GM19035 (cell line): ENCODE results near the gene PSMA7.
A peak's percentile ranks its signal among the peaks of the same experiment; 100 is the strongest.
"Not testable (repeated sequence)": the region's sequence is repeated elsewhere in the genome, so short reads cannot be mapped to it uniquely, and the experiment has no call there.

Source experiments
- ATAC-seq: cut with Tn5 transposase; IDR thresholded peaks from one replicate; pipeline ENCODE4 v1.9.1; 2021; ENCODE audit not compliant: unreplicated experiment

Gene PSMA7

GRCh38 chr20:62156592-62157386, 13.6 kb upstream of the PSMA7 start:
- no peak for ATAC-seq

DNA sequence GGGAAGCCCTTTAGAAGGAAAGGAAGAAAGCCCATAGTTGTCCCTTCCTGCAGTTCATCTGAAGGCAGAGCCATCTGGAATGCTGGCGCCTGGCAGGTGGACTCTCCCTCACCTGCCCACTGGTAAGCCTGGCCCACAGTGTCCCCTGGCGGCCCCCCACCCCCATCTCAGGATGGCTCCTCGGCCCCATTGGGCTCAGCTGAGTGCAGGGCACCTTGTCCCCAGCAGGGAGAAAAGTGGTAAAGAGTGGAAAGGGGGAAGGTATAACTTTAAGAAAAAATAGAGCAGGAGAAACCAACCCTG, 13.0 kb upstream of the PSMA7 start:
- no peak for ATAC-seq

DNA sequence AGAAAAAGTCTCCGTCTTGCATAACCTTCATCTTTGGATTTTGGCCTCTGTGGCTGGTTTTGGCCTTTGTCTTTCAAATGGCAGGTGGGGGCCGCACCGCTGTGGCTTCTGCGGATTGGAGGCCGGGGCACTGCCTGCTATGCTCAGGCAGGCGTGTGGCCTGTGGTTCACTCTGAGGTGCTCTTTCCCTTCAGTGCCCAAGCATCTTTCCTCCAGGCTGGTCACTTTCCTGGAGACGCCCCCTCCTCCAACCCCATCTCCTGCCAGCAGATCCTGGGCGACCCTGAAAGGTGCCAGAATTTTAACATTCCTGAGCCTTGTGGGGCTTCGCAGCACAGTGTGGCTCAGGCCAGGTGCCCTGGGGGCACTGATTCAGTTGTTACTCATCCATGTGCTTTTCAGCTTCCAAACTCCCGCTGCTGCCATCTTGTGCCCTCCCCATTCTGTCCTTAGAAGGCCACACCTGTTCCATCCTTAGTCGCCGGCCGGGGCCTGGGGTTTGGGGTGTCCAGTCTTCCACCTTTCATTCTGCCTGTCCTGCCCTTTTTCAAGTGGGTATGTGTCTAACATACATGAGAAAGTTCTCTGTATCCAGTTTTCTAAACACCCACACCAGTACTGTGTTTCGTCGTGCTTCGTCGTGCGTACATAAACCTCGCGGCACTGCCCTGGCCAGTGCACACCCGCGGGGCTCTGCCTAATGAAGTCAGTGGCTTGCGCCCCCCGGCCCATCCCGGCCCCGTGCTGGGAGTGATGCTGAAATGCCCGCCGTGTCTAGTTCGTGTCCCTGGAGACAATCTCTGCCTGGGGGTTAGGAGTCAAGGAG, 12.4 kb upstream of the PSMA7 start:
- no peak for ATAC-seq

DNA sequence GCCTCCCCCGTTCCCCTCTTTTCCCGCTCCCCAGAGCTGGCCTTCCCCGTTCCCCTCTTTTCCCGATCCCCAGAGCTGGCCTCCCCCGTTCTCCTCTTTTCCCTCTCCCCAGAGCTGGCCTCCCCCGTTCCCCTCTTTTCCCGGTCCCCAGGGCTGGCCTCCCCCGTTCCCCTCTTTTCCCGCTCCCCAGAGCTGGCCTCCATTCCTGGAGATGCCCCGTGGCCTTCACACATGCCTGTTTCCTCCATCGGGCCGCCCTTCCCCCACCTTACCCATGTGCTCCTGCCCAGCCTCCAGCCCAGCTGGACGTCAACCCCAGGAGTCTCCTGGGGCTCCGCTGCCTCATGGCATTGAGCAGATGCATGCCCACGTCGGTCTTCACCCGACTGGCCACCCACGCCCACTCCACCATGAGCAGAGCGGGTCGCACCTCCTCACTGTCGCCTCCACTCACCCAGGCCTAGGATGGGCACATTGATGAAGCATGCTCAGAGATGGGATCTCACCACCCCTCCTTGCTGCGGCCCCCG, 8.7 kb upstream of the PSMA7 start:
- no peak for ATAC-seq

GRCh38 chr20:62151225-62151624, 8.0 kb upstream of the PSMA7 start:
- no peak for ATAC-seq

DNA sequence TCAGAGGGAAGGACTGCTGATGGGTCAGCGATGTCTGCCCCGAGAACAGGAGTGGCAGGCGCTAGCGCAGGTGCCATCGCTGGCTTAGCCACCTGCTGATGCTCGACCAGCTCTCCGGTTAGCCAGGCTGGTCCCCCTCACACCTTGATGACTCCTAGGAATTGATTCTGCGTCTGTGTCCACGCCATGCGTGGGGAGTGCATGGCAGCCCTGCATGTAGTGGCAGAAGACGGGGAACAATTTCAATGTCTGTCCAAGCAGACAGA, 7.0 kb upstream of the PSMA7 start:
- ATAC-seq: no peak

DNA sequence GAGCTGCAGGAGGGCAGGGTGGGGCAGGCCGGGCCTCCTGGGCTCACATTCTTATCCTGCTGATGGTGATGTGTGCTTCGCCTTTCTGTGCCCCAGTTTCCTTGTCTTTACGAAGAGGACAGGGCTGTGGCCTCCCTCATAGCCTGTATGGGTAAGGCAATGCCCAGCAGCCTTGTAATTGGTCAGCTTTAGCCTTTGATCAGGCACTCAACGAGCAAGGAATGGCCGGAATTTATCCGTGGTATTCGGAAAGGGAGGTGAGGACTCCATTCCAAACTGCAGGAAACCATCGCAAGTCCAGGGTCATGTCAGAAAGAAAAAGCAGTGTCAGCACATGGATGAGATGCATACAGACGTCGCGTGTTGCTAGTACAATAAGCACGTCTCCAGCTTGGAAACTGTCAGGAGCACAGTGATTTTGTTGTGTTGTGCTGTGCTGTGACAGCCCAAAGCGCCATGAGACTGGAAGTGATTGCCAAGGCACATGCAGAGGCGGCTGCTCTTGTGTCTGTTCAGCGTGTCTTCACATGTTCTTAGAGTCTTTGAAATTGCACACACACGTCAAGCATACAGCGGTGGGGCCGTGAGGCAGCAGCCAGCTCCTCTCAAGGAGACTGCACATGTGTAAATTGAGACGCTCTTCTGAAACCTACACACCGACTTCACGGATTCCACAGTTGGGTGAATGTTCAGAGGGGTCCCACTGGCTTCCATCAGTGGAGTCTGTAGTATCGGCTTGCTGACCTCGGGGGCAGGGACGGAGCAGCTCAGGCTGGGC, 6.5 kb upstream of the PSMA7 start:
- ATAC-seq: no peak

- no peak for ATAC-seq
Observed at GRCh38 chr20:62148908-62149314, 5.7 kb upstream of the PSMA7 start.

GRCh38 chr20:62148383-62148782, 5.2 kb upstream of the PSMA7 start:
- not testable (repeated sequence) for ATAC-seq

DNA sequence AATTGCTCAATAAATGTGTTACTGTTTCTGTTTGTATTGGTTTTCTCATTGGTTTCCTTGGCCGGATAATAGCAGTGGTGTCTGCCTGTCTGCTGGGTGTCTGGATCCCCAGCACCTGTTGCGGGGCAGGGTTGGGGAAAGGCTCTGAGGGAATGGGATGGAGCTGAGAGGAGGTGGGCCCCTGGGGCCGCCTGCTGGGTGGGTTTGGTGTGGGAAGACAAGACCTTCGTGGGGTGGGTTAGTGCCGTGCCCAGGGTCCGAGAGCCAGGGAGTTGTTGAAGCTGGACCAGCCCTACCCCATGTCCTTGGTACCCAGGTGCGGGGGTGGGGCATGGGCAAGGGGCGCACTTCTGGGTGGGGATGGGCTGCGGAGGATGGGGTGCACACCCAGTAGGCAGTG, 4.3 kb upstream of the PSMA7 start:
- ATAC-seq: no peak

GRCh38 chr20:62147125-62147524, 3.9 kb upstream of the PSMA7 start:
- ATAC-seq: no peak

- no peak for ATAC-seq
Observed at GRCh38 chr20:62146019-62146755, 3.0 kb upstream of the PSMA7 start.

GRCh38 chr20:62145688-62146018, 2.5 kb upstream of the PSMA7 start:
- ATAC-seq: no peak

- peak; percentile 28 for ATAC-seq
Observed at GRCh38 chr20:62143957-62144825, 997 bp upstream of the PSMA7 start.

DNA sequence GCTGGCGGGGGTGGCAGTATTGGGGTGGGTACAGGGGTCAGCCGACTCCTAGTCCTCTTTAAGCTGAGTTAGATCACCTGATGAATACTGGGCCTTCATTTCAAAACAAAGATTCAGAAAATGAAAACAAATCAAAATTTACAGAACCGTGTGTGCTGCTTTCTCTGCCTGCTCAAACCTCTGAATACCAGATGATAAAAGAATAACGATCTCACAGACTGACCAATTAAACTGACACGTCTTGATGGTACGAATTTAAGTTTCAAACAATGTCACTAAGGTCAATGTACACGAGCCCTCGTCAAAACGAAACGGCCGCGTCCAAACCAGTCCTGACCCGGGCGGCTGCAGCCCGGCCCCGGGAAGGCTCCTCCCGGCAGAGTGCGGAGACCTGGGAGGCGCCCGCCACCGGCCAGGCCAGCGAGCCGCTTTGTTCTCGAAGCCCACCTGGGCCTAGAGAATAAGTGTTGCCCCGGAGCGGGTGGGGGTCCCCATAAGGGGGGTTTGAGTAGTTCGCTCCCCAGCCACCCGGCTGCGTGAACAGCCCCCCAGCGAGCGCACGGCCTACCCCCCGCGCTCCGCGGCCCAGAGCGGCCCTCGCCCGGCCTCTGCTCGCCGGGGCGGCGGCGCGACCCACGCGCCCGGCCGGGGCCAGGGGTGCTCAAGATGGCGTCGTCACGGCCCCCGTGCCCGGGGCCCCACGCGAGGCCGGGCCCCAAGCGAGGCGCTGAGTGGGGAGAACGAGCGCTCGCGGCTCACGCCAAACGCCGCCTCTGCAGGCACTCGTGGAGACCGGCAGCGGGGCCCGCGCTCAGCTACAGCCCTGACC, 728 bp downstream of the PSMA7 start:
- peak; percentile 20 for ATAC-seq

DNA sequence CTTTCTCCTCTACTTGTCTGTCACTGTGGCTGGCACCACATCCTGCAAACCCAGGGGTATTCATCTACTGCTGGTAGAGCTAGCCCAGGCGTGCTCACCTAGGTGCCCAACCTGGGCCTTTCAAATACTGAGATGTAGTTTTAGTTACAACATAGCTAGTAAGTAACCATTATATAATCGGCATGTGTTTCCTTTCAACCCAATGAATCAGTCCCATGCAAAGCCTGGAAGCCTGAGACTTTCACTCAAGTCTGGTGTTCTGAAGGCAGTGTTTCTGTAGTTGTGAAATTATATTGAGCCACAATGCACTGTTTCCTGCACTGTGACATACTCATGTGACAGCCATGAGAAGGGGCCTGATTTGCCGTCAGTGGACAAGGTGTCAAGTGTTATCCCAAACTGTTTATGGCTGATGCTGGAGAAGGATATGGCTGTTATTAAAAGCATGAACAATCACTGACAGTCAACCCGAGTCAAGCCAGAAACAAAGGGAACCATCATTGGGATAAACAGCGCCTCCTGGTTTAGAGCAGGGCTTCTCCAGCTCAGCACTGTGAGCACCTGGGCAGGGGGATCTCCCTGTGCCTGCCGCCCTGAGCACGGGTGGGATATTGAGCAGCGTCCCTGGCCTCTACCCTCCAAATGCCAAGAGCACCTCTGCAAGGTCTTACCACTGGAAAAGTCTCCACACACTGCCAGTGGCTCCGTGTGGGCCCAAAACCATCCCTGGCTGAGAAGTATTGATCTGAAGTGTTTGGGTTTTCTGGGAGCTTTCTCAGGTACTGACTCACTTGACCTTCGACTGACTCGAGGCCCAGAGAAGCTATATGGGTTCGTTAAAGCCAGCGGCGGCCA, 1.6 kb downstream of the PSMA7 start:
- no peak for ATAC-seq

DNA sequence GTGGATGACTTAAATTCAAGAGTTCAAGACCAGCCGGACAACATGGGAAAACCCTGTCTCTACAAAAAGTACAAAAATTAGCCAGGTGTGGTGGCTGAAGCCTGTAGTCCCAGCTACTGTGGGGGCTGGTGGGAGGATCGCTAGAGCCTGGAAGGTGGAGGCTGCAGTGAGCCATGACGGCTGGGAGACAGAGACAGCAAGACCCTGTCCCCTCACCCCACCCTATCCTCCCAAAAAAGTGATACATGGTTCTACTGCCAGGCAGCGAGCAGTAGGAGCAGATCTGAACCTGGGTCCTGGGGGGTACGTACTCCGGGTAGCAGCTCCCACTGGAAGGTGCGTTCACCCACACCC, 2.2 kb downstream of the PSMA7 start:
- ATAC-seq: no peak

GRCh38 chr20:62139636-62140035, 3.6 kb downstream of the PSMA7 start:
- no peak for ATAC-seq

DNA sequence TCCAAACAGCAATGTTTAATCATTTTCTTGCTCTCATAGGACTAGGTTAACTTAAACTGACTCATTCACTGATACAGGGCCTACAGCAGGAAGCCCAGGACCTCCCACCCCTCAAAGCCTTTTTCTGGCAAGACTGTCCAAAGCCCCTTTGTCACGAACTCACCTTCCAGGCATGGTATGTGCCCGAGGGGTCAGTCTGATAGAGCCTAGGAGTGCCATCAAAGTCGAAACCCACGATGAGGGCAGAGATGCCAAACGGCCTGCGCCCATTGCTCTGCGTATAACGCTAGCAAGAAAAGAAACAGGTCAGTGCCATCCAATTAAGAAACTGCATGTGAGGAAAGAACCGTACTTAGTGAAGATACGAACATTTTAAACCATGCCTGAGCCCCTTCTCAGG, 4.3 kb downstream of the PSMA7 start:
- ATAC-seq: no peak
